SU-DHL-6 (cell line): ENCODE measurements around the gene ACKR1.

Experiments
- H2AFZ ChIP-seq: fragments of 200-600 bp; sonication (generic); 2 replicates; pipeline ENCODE4 v1.6.1; 2014; ENCODE audit warnings: low read depth, mild to moderate bottlenecking, moderate library complexity, mixed read lengths, antibody characterized with exemption, low read length; ENCODE audit not compliant: severe bottlenecking
- H3F3A ChIP-seq: fragments of 200-600 bp; shearing (Covaris generic); 2 replicates; pipeline ENCODE4 v1.6.0; 2016; ENCODE audit warnings: antibody characterized with exemption, mild to moderate bottlenecking; ENCODE audit not compliant: insufficient read depth
- H3K27ac ChIP-seq: fragments of 200-600 bp; sonication (generic); 2 replicates; pipeline ENCODE4 v1.5.1; 2016; ENCODE audit warnings: low read depth, mild to moderate bottlenecking, low read length, moderate library complexity, mixed read lengths
- H3K27me3 ChIP-seq: fragments of 200-600 bp; sonication (generic), shearing (Covaris generic); 2 replicates; pipeline ENCODE4 v1.6.0; 2014; ENCODE audit warnings: mild to moderate bottlenecking, low read length
- H3K36me3 ChIP-seq: fragments of 200-600 bp; sonication (generic); 2 replicates; pipeline ENCODE4 v1.6.1; 2014; ENCODE audit warnings: mild to moderate bottlenecking, low read length, mixed read lengths
- H3K4me2 ChIP-seq: fragments of 300-600, 200-600 bp; shearing (Covaris generic), sonication (generic); 2 replicates; pipeline ENCODE4 v1.6.0; 2014; ENCODE audit warnings: low read length, low read depth, mild to moderate bottlenecking; ENCODE audit not compliant: poor library complexity, severe bottlenecking
- H3K4me3 ChIP-seq: fragments of 200-600 bp; sonication (generic); 2 replicates; pipeline ENCODE4 v1.5.1; 2014; ENCODE audit warnings: antibody characterized with exemption, low read length, mild to moderate bottlenecking, mixed read lengths; ENCODE audit not compliant: insufficient read depth, poor library complexity, severe bottlenecking
- H3K79me2 ChIP-seq: fragments of 200-600 bp; sonication (generic); 2 replicates; pipeline ENCODE4 v1.6.1; 2014; ENCODE audit warnings: mild to moderate bottlenecking, low read length, moderate library complexity; ENCODE audit not compliant: insufficient read depth
- H3K9ac ChIP-seq: fragments of 200-600 bp; sonication (generic); 2 replicates; pipeline ENCODE4 v1.7.0; 2014; ENCODE audit warnings: mild to moderate bottlenecking, low read length
- H3K9me2 ChIP-seq: fragments of 200-600 bp; sonication (generic); replicated peaks from 2 replicates; pipeline ENCODE4 v1.6.1; 2014; ENCODE audit warnings: low read length; ENCODE audit not compliant: insufficient read depth
- H3K9me3 ChIP-seq: fragments of 200-600 bp; sonication (generic); 2 replicates; pipeline ENCODE4 v1.6.1; 2014; ENCODE audit warnings: low read length, mixed read lengths; ENCODE audit not compliant: insufficient read depth
- H4K20me1 ChIP-seq: fragments of 200-600 bp; sonication (generic); 2 replicates; pipeline ENCODE4 v1.6.1; 2014; ENCODE audit warnings: low read depth, mild to moderate bottlenecking, antibody characterized with exemption, low read length, moderate library complexity, mixed read lengths
- EZH2phosphoT487 ChIP-seq: fragments of 200-600 bp; sonication (generic), shearing (Covaris generic); conservative IDR thresholded peaks from 2 replicates; pipeline ENCODE4 v1.6.1; 2018; ENCODE audit warnings: mild to moderate bottlenecking, antibody characterized with exemption, low read length, moderate library complexity, mixed read lengths
- TF ChIP-seq, protein P1 (sequence below): fragments of 200-600 bp; sonication (generic); IDR thresholded peaks from one replicate; pipeline ENCODE4 v1.5.1; 2017; ENCODE audit warnings: antibody characterized with exemption, mild to moderate bottlenecking, low read length, moderate library complexity; ENCODE audit not compliant: insufficient read depth, poor library complexity, severe bottlenecking

ACKR1 gene

DNA sequence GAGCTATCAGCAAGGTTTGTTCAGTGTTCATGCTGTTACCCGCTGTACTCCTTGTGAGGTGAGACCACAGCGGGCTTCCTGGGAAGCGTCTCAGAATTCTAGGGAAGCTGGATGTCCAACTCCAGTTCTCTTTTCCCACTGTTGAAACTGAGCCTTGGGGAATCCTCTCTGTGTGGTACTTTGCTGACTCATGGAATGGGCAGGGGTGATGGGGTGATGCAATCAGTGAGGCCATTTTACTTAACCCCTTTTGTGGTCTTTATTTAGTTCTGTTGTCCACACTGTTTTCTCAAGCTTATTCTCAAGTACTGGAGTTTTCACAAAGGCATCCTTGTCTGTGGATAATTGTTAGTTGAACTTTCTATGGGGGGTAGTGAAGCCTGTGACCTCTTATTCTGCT, 42.6 kb downstream of the ACKR1 start:
- TF ChIP-seq, protein P1, sequence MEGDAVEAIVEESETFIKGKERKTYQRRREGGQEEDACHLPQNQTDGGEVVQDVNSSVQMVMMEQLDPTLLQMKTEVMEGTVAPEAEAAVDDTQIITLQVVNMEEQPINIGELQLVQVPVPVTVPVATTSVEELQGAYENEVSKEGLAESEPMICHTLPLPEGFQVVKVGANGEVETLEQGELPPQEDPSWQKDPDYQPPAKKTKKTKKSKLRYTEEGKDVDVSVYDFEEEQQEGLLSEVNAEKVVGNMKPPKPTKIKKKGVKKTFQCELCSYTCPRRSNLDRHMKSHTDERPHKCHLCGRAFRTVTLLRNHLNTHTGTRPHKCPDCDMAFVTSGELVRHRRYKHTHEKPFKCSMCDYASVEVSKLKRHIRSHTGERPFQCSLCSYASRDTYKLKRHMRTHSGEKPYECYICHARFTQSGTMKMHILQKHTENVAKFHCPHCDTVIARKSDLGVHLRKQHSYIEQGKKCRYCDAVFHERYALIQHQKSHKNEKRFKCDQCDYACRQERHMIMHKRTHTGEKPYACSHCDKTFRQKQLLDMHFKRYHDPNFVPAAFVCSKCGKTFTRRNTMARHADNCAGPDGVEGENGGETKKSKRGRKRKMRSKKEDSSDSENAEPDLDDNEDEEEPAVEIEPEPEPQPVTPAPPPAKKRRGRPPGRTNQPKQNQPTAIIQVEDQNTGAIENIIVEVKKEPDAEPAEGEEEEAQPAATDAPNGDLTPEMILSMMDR: no peak
- no peak for TF ChIP-seq EZH2phosphoT487
- H3K9ac ChIP-seq: no peak overlapping the region

DNA sequence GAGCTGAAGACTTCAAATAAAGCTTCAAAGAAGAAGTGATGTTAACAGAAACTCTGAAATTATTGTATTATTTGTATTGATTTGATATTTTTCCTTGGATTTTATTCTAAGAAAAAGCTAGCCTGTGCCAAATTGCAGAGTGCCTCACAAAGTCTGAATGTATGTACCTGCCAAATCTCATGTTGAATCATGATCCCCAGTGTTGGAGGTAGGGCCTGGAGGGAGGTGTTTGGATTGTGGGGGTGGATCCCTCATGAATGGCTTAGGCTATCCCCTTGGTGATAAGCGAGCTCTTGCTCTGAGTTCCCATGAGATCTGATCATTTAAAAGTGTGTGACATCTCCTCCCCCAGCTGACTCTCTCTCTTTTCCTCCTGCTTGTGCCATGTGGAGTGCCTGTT, 43.6 kb downstream of the ACKR1 start:
- no peaks in the 10 kb centered on the region for H3K36me3 ChIP-seq
- no peak overlapping the region for H3K9ac ChIP-seq
- H3K4me3 ChIP-seq: no peak overlapping the region
- H3K9me3 ChIP-seq: no peaks in the 10 kb centered on the region
- no peaks in the 10 kb centered on the region for H3K79me2 ChIP-seq
- H3K9me2 ChIP-seq: no peaks in the 10 kb centered on the region
- H3K27me3 ChIP-seq: no peaks in the 10 kb centered on the region
- no peak for TF ChIP-seq EZH2phosphoT487
- TF ChIP-seq, protein P1: no peak
- no peak overlapping the region for H3K27ac ChIP-seq
- H3K4me2 ChIP-seq: no peak overlapping the region
- no peak overlapping the region for H2AFZ ChIP-seq
- no peaks in the 10 kb centered on the region for H3F3A ChIP-seq
- H4K20me1 ChIP-seq: no peaks in the 10 kb centered on the region

More for the DNA sequence above, 42.6 kb downstream of the ACKR1 start:
- no peaks in the 10 kb centered on the region for H3K9me2 ChIP-seq
- no peaks in the 10 kb centered on the region for H3K9me3 ChIP-seq
- no peaks in the 10 kb centered on the region for H3F3A ChIP-seq
- H2AFZ ChIP-seq: no peak overlapping the region
- no peaks in the 10 kb centered on the region for H3K79me2 ChIP-seq
- no peak overlapping the region for H3K27ac ChIP-seq
- no peaks in the 10 kb centered on the region for H4K20me1 ChIP-seq
- no peaks in the 10 kb centered on the region for H3K27me3 ChIP-seq
- H3K4me2 ChIP-seq: no peak overlapping the region
- H3K4me3 ChIP-seq: no peak overlapping the region
- H3K36me3 ChIP-seq: no peaks in the 10 kb centered on the region

DNA sequence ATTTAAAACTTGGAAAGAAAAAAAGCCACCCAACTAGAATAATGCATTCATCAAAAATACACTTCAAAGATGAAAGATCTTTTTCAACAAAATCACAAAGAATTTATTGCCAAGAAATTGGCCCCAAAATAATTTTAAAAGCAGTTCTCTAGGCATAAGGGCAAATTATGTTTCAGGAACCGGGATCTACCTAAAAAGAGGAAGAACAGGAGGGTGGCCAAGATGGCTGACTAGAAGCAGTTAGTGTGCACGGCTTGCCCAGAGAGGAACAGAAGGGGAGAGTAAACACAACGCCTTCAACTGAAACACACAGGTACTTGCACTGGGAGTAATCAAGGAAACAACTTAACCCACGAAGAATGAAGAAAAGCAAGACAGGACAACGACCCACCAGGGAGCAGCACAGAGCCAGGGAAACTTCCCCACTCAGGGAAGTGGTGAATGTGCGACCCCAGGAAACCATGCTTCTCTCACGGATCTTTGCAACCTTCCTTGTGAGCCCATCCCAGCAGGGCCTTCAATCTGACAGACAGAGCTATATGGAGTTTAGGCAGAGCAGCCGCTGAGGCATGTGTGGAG, 46.1 kb downstream of the ACKR1 start:
- H3K9me2 ChIP-seq: no peaks in the 10 kb centered on the region
- no peaks in the 10 kb centered on the region for H3K9me3 ChIP-seq
- no peak overlapping the region for H3K27ac ChIP-seq
- H4K20me1 ChIP-seq: no peaks in the 10 kb centered on the region
- H3K79me2 ChIP-seq: no peaks in the 10 kb centered on the region
- no peak overlapping the region for H3K4me2 ChIP-seq
- no peak overlapping the region for H3K4me3 ChIP-seq
- TF ChIP-seq EZH2phosphoT487: no peak
- TF ChIP-seq, protein P1: no peak
- no peaks in the 10 kb centered on the region for H3K36me3 ChIP-seq
- H3K27me3 ChIP-seq: no peaks in the 10 kb centered on the region
- no peak overlapping the region for H2AFZ ChIP-seq
- H3F3A ChIP-seq: no peaks in the 10 kb centered on the region
- H3K9ac ChIP-seq: no peak overlapping the region
